ENCODE data around the gene VPS8.

Gene VPS8

GRCh38 chr3:184857099-184857498, 45.1 kb downstream of the VPS8 start:
- peaks cover 15% of the 10 kb centered on the region for H3K36me3 ChIP-seq (ENCODE audit: control insufficient read depth, insufficient read depth, low read length)

DNA sequence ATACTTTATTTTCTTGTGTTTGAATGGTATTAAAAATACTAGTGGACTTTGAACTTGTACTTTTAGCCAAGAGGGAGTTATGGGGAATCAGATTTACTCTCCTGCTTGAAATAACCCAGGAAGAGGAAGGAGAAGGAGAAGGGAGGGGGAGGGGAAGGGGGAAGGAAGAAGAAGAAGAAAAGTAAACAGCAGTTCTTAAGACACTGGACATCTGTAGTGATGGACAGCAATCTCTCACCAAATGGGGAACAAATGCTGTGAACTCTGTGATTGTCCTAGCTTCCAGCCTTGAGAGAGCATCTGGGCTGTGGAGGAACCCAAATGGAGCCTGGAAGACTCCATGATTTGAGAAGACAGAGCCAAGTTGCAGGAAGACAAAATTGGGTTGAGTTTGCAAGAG, 52.0 kb downstream of the VPS8 start:
- no peak overlapping the region for H3K4me3 ChIP-seq (ENCODE audit: insufficient read depth, low read depth, low read length)
- H3K4me1 ChIP-seq (ENCODE audit: control insufficient read depth, insufficient read depth, low read length), result no peaks in the 10 kb centered on the region
- peaks cover 4% of the 10 kb centered on the region for H3K36me3 ChIP-seq (ENCODE audit: control insufficient read depth, insufficient read depth, low read length)
- H3K27ac ChIP-seq (ENCODE audit: insufficient read depth, low read depth, low read length, poor library complexity, severe bottlenecking), result no peak overlapping the region
- no peaks in the 10 kb centered on the region for H3K9me3 ChIP-seq (ENCODE audit: control insufficient read depth, low read length)
- H3K27me3 ChIP-seq (ENCODE audit: control insufficient read depth, insufficient read depth, low read length, poor library complexity, severe bottlenecking), result no peaks in the 10 kb centered on the region

More at GRCh38 chr3:184857099-184857498, 45.1 kb downstream of the VPS8 start:
- WGBS, 2 experiments, result 86% methylated on average over 2 of the region's 2 CpGs; no CpG with 5 or more reads in 1 of the 2 experiments
- Histone ChIP-seq H3K4me1 (ENCODE audit: control insufficient read depth, insufficient read depth, low read length) (no peaks in the 10 kb centered on the region), H3K27ac (ENCODE audit: insufficient read depth, low read depth, low read length, poor library complexity, severe bottlenecking) (no peak overlapping the region), H3K4me3 (ENCODE audit: insufficient read depth, low read depth, low read length) (no peak overlapping the region), H3K9me3 (ENCODE audit: control insufficient read depth, low read length) (no peaks in the 10 kb centered on the region), H3K27me3 (ENCODE audit: control insufficient read depth, insufficient read depth, low read length, poor library complexity, severe bottlenecking) (no peaks in the 10 kb centered on the region)

- no peaks in the 10 kb centered on the region for H3K27me3 ChIP-seq (ENCODE audit: control insufficient read depth, insufficient read depth, low read length, poor library complexity, severe bottlenecking)
- 100% methylated on average over 1 of the region's 2 CpGs for WGBS, 2 experiments
- no peak overlapping the region for H3K4me3 ChIP-seq (ENCODE audit: insufficient read depth, low read depth, low read length)
- H3K4me1 ChIP-seq (ENCODE audit: control insufficient read depth, insufficient read depth, low read length), result no peaks in the 10 kb centered on the region
- no peaks in the 10 kb centered on the region for H3K9me3 ChIP-seq (ENCODE audit: control insufficient read depth, low read length)
- H3K27ac ChIP-seq (ENCODE audit: insufficient read depth, low read depth, low read length, poor library complexity, severe bottlenecking), result no peak overlapping the region
- peaks cover 7% of the 10 kb centered on the region for H3K36me3 ChIP-seq (ENCODE audit: control insufficient read depth, insufficient read depth, low read length)
These were observed 56.5 kb downstream of the VPS8 start for GRCh38 chr3:184868477-184868876.

DNA sequence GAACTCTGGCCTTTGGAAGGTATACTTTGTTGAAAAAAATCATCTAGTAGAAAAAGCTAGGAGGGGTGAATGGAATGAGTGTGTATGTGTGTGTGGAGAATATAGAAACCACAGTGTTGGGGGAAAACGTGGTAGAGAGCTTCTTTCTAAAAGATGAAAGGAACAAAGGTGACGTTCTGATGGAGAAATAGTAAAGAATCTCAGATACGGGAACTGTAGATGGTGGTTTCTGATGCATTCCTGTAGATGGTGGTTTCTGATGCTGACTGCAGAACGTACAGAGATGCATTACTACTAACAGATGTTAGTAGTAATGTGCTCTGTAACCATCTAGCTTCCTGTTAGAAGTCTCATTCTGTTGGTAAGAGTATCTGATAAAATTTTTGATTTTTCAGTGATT, 60.2 kb downstream of the VPS8 start:
- no peaks in the 10 kb centered on the region for H3K9me3 ChIP-seq (ENCODE audit: control insufficient read depth, low read length)
- H3K36me3 ChIP-seq (ENCODE audit: control insufficient read depth, insufficient read depth, low read length), result peaks cover 3% of the 10 kb centered on the region
- 93 to 94% methylated on average over 4 of the region's 4 CpGs for WGBS, 2 experiments
- H3K4me1 ChIP-seq (ENCODE audit: control insufficient read depth, insufficient read depth, low read length), result no peaks in the 10 kb centered on the region
- no peaks in the 10 kb centered on the region for H3K27me3 ChIP-seq (ENCODE audit: control insufficient read depth, insufficient read depth, low read length, poor library complexity, severe bottlenecking)
- no peak overlapping the region for H3K4me3 ChIP-seq (ENCODE audit: insufficient read depth, low read depth, low read length)
- no peak overlapping the region for H3K27ac ChIP-seq (ENCODE audit: insufficient read depth, low read depth, low read length, poor library complexity, severe bottlenecking)

- no peak overlapping the region for H3K4me3 ChIP-seq (ENCODE audit: insufficient read depth, low read depth, low read length)
- H3K27ac ChIP-seq (ENCODE audit: insufficient read depth, low read depth, low read length, poor library complexity, severe bottlenecking), result no peak overlapping the region
- peaks cover 3% of the 10 kb centered on the region for H3K36me3 ChIP-seq (ENCODE audit: control insufficient read depth, insufficient read depth, low read length)
- H3K9me3 ChIP-seq (ENCODE audit: control insufficient read depth, low read length), result no peaks in the 10 kb centered on the region
- H3K27me3 ChIP-seq (ENCODE audit: control insufficient read depth, insufficient read depth, low read length, poor library complexity, severe bottlenecking), result no peaks in the 10 kb centered on the region
- 83 to 100% methylated on average over 1 of the region's 1 CpG for WGBS, 2 experiments
- H3K4me1 ChIP-seq (ENCODE audit: control insufficient read depth, insufficient read depth, low read length), result no peaks in the 10 kb centered on the region
These were observed 61.2 kb downstream of the VPS8 start for GRCh38 chr3:184873141-184873540.

DNA sequence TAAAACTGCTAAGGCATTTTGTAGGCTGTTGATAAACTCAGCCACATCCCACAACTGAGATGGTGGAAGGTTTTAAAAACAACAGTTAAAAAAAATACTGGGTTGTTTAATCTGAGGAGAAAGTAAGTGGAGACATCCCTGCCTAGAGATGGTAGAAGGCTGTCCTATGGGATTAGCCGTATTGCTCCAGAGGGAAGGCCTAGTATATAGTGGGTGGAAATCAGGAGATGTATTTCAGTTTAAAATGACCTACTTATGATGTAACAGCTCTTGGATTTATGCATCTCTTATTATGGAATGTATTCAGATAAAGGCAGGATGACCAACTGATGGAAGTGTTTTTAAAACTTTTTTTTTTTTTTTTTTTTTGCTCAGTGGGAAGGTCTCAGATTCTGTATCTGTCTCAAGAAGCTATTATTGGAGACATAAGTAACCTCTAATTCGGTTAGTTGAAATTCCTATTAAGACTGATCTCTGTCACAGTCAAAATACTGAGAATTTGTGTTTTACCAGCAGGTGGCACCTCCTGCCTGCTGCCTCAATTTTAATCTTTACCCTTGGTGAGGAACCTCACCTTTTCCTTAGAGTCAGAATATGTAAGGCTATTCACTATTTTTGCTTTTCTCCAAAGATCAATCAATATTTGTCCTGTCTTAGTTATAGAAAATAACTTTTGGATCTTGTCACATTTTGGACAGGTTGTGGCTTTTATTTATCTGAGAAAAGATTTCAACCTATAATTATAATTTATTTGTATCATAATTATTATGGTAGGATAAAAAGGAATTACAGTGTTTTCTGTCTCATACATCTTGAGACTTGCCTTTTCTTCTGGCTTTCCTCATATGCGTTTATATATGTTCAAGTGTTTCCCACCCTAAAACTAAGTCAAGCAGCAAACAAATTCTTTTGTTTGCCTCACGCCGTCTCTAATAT, 63.0 kb downstream of the VPS8 start:
- no peak overlapping the region for H3K27ac ChIP-seq (ENCODE audit: insufficient read depth, low read depth, low read length, poor library complexity, severe bottlenecking)
- H3K9me3 ChIP-seq (ENCODE audit: control insufficient read depth, low read length), result no peaks in the 10 kb centered on the region
- no peaks in the 10 kb centered on the region for H3K4me1 ChIP-seq (ENCODE audit: control insufficient read depth, insufficient read depth, low read length)
- no peaks in the 10 kb centered on the region for H3K27me3 ChIP-seq (ENCODE audit: control insufficient read depth, insufficient read depth, low read length, poor library complexity, severe bottlenecking)
- WGBS, 2 experiments, result 86 to 87% methylated on average over 5 of the region's 5 CpGs
- no peak overlapping the region for H3K4me3 ChIP-seq (ENCODE audit: insufficient read depth, low read depth, low read length)
- H3K36me3 ChIP-seq (ENCODE audit: control insufficient read depth, insufficient read depth, low read length), result peaks cover 3% of the 10 kb centered on the region

DNA sequence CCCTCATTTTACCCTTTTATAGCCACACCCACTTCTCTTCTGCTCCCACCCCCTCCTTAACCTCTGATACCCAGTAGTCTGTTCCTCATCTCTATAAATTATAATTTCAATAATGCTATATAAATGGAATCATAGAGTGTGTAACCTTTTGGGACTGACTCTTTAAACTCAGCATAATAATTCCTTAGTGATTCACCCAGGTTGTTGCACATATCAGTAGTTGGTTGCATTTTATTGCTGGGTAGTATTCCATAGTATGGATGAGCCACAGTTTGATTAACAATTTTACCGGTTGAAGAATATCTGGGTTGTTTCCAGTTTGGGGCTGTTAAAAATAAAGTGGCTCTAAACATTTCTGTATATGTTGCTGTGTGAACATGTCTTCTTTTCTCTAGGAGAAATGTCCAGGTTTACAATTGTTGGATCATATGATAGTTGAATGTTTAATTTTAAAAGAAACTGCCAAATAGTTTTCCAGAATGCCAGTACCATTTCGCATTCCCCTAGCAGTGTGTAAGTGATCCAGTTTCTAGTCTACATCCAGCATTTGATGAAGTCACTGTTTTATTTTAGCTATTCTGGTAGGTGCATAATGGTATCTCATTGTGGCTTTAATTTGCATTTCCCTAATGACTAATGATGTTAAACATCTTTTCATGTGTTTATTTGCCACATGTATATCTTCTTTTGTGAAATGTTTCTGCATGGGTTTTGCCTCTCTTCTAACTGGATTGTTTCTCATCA, 68.5 kb downstream of the VPS8 start:
- H3K27me3 ChIP-seq (ENCODE audit: control insufficient read depth, insufficient read depth, low read length, poor library complexity, severe bottlenecking), result no peaks in the 10 kb centered on the region

GRCh38 chr3:184884359-184885017, 72.5 kb downstream of the VPS8 start:
- Histone ChIP-seq H3K27ac (ENCODE audit: insufficient read depth, low read depth, low read length, poor library complexity, severe bottlenecking) (no peak overlapping the region), H3K27me3 (ENCODE audit: control insufficient read depth, insufficient read depth, low read length, poor library complexity, severe bottlenecking) (no peaks in the 10 kb centered on the region), H3K4me3 (ENCODE audit: insufficient read depth, low read depth, low read length) (no peak overlapping the region), H3K4me1 (ENCODE audit: control insufficient read depth, insufficient read depth, low read length) (no peaks in the 10 kb centered on the region), H3K36me3 (ENCODE audit: control insufficient read depth, insufficient read depth, low read length) (no peaks in the 10 kb centered on the region), H3K9me3 (ENCODE audit: control insufficient read depth, low read length) (no peaks in the 10 kb centered on the region)
- WGBS, 2 experiments, result 94 to 97% methylated on average over 1 of the region's 1 CpG

More for the DNA sequence above, 68.5 kb downstream of the VPS8 start:
- WGBS, 2 experiments, result 95% methylated on average over 2 of the region's 2 CpGs
- Histone ChIP-seq H3K9me3 (ENCODE audit: control insufficient read depth, low read length) (no peaks in the 10 kb centered on the region), H3K36me3 (ENCODE audit: control insufficient read depth, insufficient read depth, low read length) (no peaks in the 10 kb centered on the region), H3K4me1 (ENCODE audit: control insufficient read depth, insufficient read depth, low read length) (no peaks in the 10 kb centered on the region), H3K27ac (ENCODE audit: insufficient read depth, low read depth, low read length, poor library complexity, severe bottlenecking) (no peak overlapping the region), H3K4me3 (ENCODE audit: insufficient read depth, low read depth, low read length) (no peak overlapping the region)

DNA sequence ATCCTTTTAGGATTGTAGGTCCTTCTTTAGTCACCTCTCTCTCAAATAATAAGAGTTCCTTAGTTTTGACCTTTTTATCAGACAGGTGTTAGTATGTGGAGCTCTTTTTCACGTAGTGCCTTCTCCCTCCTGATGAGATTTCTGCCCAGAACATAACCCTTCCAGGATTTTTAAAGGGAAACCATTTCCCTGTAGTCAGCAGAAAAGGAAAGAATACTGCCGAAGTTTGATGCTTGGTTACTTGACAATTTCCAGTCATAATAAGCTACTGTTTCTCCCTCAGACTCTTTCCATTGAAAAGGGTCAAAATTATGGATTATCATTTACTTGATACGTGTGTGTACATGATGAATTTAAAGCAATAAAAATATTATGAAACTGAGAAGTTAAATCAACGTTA, 73.1 kb downstream of the VPS8 start:
- no peaks in the 10 kb centered on the region for H3K9me3 ChIP-seq (ENCODE audit: control insufficient read depth, low read length)
- WGBS, 2 experiments, result 88 to 94% methylated on average over 4 of the region's 4 CpGs

GRCh38 chr3:184887574-184887973, 75.6 kb downstream of the VPS8 start:
- no peaks in the 10 kb centered on the region for H3K4me1 ChIP-seq (ENCODE audit: control insufficient read depth, insufficient read depth, low read length)
- no peaks in the 10 kb centered on the region for H3K36me3 ChIP-seq (ENCODE audit: control insufficient read depth, insufficient read depth, low read length)
- H3K27me3 ChIP-seq (ENCODE audit: control insufficient read depth, insufficient read depth, low read length, poor library complexity, severe bottlenecking), result no peaks in the 10 kb centered on the region
- no peak overlapping the region for H3K4me3 ChIP-seq (ENCODE audit: insufficient read depth, low read depth, low read length)
- H3K9me3 ChIP-seq (ENCODE audit: control insufficient read depth, low read length), result no peaks in the 10 kb centered on the region
- WGBS, 2 experiments, result 91% methylated on average over 2 of the region's 2 CpGs
- no peak overlapping the region for H3K27ac ChIP-seq (ENCODE audit: insufficient read depth, low read depth, low read length, poor library complexity, severe bottlenecking)

More for the DNA sequence above, 73.1 kb downstream of the VPS8 start:
- no peaks in the 10 kb centered on the region for H3K36me3 ChIP-seq (ENCODE audit: control insufficient read depth, insufficient read depth, low read length)
- no peaks in the 10 kb centered on the region for H3K27me3 ChIP-seq (ENCODE audit: control insufficient read depth, insufficient read depth, low read length, poor library complexity, severe bottlenecking)
- no peak overlapping the region for H3K27ac ChIP-seq (ENCODE audit: insufficient read depth, low read depth, low read length, poor library complexity, severe bottlenecking)
- no peaks in the 10 kb centered on the region for H3K4me1 ChIP-seq (ENCODE audit: control insufficient read depth, insufficient read depth, low read length)
- H3K4me3 ChIP-seq (ENCODE audit: insufficient read depth, low read depth, low read length), result no peak overlapping the region
